WTC11 (cell line): ENCODE data around the gene COPZ2. TPM values are rescaled to one million over a fixed set of nuclear protein-coding genes. Genes with fewer than 3 reads are reported as not detected.

ENCODE experiments used
- ATAC-seq: fragments of 200-7000 bp; cut with Tn5 transposase; 2 replicates; pipeline ENCODE4 v1.10.0; 2021; ENCODE audit warnings: mild to moderate bottlenecking, moderate library complexity
- CTCF ChIA-PET: fragments of 300-600 bp; sonication (Branson Sonifier 250); formaldehyde crosslinking; loops from one replicate; lab custom pipeline; 2021; ENCODE audit warnings: antibody characterized with exemption; lab: Charles Lee
- POLR2A ChIA-PET: fragments of 350-600 bp; sonication (Branson Sonifier 250); formaldehyde crosslinking; loops from one replicate; lab custom pipeline; 2021; ENCODE audit warnings: antibody characterized with exemption; lab: Charles Lee
- DNase-seq: peaks from one replicate; pipeline ENCODE4 v3.0.0; 2021; ENCODE audit warnings: low spot score
- H3K27ac Mint-ChIP-seq: 2 replicates; pipeline ENCODE4 v1.8.0; 2021; ENCODE audit warnings: mixed read lengths
- H3K27me3 Mint-ChIP-seq: 2 replicates; pipeline ENCODE4 v1.8.0; 2021; ENCODE audit warnings: low read depth, mild to moderate bottlenecking, moderate library complexity, mixed read lengths
- H3K36me3 Mint-ChIP-seq: 2 replicates; pipeline ENCODE4 v1.8.0; 2021; ENCODE audit warnings: mixed read lengths
- H3K4me1 Mint-ChIP-seq: 2 replicates; pipeline ENCODE4 v1.8.0; 2022; ENCODE audit warnings: mixed read lengths
- H3K4me3 Mint-ChIP-seq: 2 replicates; pipeline ENCODE4 v1.8.0; 2021; ENCODE audit warnings: mild to moderate bottlenecking, moderate library complexity, mixed read lengths
- H3K9me3 Mint-ChIP-seq: 2 replicates; pipeline ENCODE4 v1.8.0; 2021; ENCODE audit warnings: mixed read lengths
- AFF4 ChIP-seq: sonication (generic); formaldehyde crosslinking; IDR thresholded peaks from 2 replicates; pipeline ENCODE4 v1.8.1; 2023; ENCODE audit warnings: mild to moderate bottlenecking, missing genetic modification reagents, borderline replicate concordance
- ARID4B ChIP-seq: sonication (generic); formaldehyde crosslinking; IDR thresholded peaks from 2 replicates; pipeline ENCODE4 v1.8.0; 2023; ENCODE audit warnings: missing genetic modification reagents, mild to moderate bottlenecking, borderline replicate concordance
- ATF1 ChIP-seq: sonication (generic); formaldehyde crosslinking; IDR thresholded peaks from 2 replicates; pipeline ENCODE4 v1.8.1; 2023; ENCODE audit warnings: mild to moderate bottlenecking, moderate library complexity, missing genetic modification reagents
- CBFB ChIP-seq: sonication (generic); formaldehyde crosslinking; IDR thresholded peaks from 2 replicates; pipeline ENCODE4 v1.8.1; 2022; ENCODE audit warnings: mild to moderate bottlenecking, low read depth, missing genetic modification reagents
- ESRRA ChIP-seq: sonication (generic); formaldehyde crosslinking; IDR thresholded peaks from 2 replicates; pipeline ENCODE4 v1.8.1; 2022; ENCODE audit warnings: mild to moderate bottlenecking, missing genetic modification reagents, borderline replicate concordance
- GRHL2 ChIP-seq: fragments of 250-450 bp; sonication (Bioruptor Pico); IDR thresholded peaks from 2 replicates; pipeline ENCODE4 v1.8.0; 2022; ENCODE audit warnings: mild to moderate bottlenecking, moderate library complexity; ENCODE audit not compliant: insufficient replicate concordance, severe bottlenecking
- KAT7 ChIP-seq: sonication (generic); formaldehyde crosslinking; IDR thresholded peaks from 2 replicates; pipeline ENCODE4 v1.8.1; 2023; ENCODE audit warnings: missing genetic modification reagents, mild to moderate bottlenecking, borderline replicate concordance
- MXD4 ChIP-seq: fragments of 250-450 bp; sonication (Bioruptor Pico); IDR thresholded peaks from 2 replicates; pipeline ENCODE4 v1.8.0; 2021; ENCODE audit warnings: mild to moderate bottlenecking, moderate library complexity, borderline replicate concordance
- NFATC4 ChIP-seq: fragments of 250-450 bp; sonication (Bioruptor Pico); IDR thresholded peaks from 2 replicates; pipeline ENCODE4 v1.9.0; 2021; ENCODE audit warnings: mild to moderate bottlenecking
- RORB ChIP-seq: fragments of 250-450 bp; sonication (Bioruptor Pico); IDR thresholded peaks from 2 replicates; pipeline ENCODE4 v1.9.0; 2021; ENCODE audit warnings: mild to moderate bottlenecking
- SMAD4 ChIP-seq: sonication (generic); formaldehyde crosslinking; IDR thresholded peaks from 2 replicates; pipeline ENCODE4 v1.8.0; 2022; ENCODE audit warnings: mild to moderate bottlenecking, missing genetic modification reagents
- SP1 ChIP-seq: sonication (generic); formaldehyde crosslinking; conservative IDR thresholded peaks from 2 replicates; pipeline ENCODE4 v1.8.1; 2022; ENCODE audit warnings: missing genetic modification reagents
- TP53 ChIP-seq: sonication (generic); formaldehyde crosslinking; IDR thresholded peaks from 2 replicates; pipeline ENCODE4 v1.8.1; 2023; ENCODE audit warnings: mild to moderate bottlenecking, missing genetic modification reagents
- ZNF232 ChIP-seq: sonication (generic); formaldehyde crosslinking; IDR thresholded peaks from 2 replicates; pipeline ENCODE4 v1.8.0; 2022; ENCODE audit warnings: mild to moderate bottlenecking, missing genetic modification reagents
- total RNA-seq: library from RNA; stranded (reverse); gene quantifications from 3 replicates; pipeline ENCODE4 v1.2.3, GENCODE V29; 2021
- TF ChIP-seq, protein P1 (sequence below): sonication (generic); formaldehyde crosslinking; IDR thresholded peaks from 2 replicates; pipeline ENCODE4 v1.8.0; 2023; ENCODE audit warnings: mild to moderate bottlenecking, missing genetic modification reagents

Gene COPZ2
- total RNA-seq, 1 experiment from 2014 or later, result 0.44 TPM

DNA sequence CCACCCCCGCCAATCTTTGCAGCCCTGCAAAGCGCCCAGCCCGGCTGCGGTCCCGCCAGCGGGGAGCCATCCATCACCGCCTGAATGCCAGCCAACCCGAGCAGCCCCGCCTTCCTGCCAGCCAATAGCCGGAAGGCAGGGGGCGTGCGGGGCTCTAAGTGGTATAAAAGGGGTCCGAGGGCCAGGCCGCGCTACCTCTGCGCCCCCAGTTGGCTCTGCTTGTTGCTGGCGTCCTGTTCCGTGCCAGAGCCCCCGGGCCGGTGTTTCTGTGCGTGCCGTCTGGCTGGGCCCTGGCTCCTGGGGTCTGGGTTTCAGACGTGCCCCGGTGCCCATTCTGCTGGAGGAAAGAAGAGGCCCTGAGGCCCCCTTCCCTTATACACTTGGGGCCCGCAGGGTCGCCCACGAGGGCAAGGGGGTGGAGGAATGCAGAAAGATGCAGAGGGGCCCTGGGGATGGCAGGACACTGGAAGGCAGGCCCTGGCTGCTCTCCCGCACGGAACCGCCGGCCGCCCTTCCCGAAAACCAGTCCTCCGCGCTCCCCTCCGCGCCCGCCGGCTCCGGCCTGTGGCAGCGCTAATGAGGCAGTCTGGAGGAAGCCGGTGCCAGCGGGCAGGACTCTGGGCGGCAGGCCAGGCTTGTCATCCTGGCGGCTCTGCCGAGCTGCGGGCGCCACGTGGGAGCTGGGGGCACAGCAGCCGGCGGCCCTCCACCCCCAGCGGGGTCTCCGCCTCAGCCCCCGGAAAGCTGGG, 14.0 kb downstream of the COPZ2 start (continued):
- TF ChIP-seq SP1 (CRISPR knock-in tag), result no peak

DNA sequence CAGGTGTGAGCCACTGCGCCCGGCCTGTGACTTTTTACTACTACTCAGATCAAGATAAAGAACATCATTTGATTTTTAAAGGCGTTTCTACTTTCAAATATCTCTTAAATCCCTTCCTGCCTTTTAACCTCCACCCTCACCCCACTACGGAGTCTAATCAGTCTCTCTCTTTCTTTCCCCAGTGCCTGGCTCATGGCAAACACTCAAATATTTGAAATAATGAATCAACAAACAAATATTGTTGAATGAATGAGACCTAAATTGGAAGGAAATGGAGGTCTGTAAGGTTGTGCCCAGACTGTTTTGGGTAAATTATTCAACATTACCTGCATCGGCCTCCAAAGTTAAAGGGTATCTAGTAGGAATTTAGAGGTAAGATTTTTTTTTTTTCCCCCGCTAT, 14.7 kb downstream of the COPZ2 start:
- Mint-ChIP-seq H3K27ac (no peak overlapping the region), H3K27me3 (peaks cover 38% of the 10 kb centered on the region), H3K4me1 (peaks cover 25% of the 10 kb centered on the region), H3K36me3 (no peaks in the 10 kb centered on the region), H3K4me3 (peak overlapping the region; percentile 41), H3K9me3 (no peaks in the 10 kb centered on the region)
- ATAC-seq, result no peak
- POLR2A ChIA-PET, result no interaction called here
- DNase-seq, result no peak
- CTCF ChIA-PET, result no interaction called here
- TF ChIP-seq CBFB (CRISPR knock-in tag) (no peak), RORB (CRISPR knock-in tag) (no peak), AFF4 (no peak), ESRRA (CRISPR knock-in tag) (no peak), ZNF232 (CRISPR knock-in tag) (no peak), ATF1 (no peak), KAT7 (CRISPR knock-in tag) (no peak), SMAD4 (no peak), NFATC4 (CRISPR knock-in tag) (no peak), GRHL2 (no peak), TP53 (CRISPR knock-in tag) (no peak), ARID4B (no peak), MXD4 (CRISPR knock-in tag) (no peak)
- TF ChIP-seq, protein P1, sequence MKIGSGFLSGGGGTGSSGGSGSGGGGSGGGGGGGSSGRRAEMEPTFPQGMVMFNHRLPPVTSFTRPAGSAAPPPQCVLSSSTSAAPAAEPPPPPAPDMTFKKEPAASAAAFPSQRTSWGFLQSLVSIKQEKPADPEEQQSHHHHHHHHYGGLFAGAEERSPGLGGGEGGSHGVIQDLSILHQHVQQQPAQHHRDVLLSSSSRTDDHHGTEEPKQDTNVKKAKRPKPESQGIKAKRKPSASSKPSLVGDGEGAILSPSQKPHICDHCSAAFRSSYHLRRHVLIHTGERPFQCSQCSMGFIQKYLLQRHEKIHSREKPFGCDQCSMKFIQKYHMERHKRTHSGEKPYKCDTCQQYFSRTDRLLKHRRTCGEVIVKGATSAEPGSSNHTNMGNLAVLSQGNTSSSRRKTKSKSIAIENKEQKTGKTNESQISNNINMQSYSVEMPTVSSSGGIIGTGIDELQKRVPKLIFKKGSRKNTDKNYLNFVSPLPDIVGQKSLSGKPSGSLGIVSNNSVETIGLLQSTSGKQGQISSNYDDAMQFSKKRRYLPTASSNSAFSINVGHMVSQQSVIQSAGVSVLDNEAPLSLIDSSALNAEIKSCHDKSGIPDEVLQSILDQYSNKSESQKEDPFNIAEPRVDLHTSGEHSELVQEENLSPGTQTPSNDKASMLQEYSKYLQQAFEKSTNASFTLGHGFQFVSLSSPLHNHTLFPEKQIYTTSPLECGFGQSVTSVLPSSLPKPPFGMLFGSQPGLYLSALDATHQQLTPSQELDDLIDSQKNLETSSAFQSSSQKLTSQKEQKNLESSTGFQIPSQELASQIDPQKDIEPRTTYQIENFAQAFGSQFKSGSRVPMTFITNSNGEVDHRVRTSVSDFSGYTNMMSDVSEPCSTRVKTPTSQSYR, result no peak
